SK-N-SH treated with all-trans-retinoic acid at 6 μM for 48 hours (cell line): ENCODE measurements around the gene ZNF189.

Source experiments
- ATAC-seq: fragments of 200-7000 bp; cut with Tn5 transposase; 3 replicates; pipeline ENCODE4 v1.9.1; 2020; ENCODE audit warnings: mild to moderate bottlenecking, moderate library complexity
- ARNTL ChIP-seq: fragments of 450-650 bp; formaldehyde crosslinking; IDR thresholded peaks from 2 replicates; pipeline ENCODE4 v1.5.0; 2020; ENCODE audit warnings: low read depth, mild to moderate bottlenecking, moderate library complexity, borderline replicate concordance
- BACH2 ChIP-seq: fragments of 250-450 bp; sonication (Bioruptor Pico); IDR thresholded peaks from 2 replicates; pipeline ENCODE4 v1.9.0; 2021; ENCODE audit warnings: mild to moderate bottlenecking, borderline replicate concordance
- CSDC2 ChIP-seq: fragments of 250-450 bp; sonication (Bioruptor Pico); IDR thresholded peaks from 2 replicates; pipeline ENCODE4 v1.5.0; 2020; ENCODE audit warnings: mild to moderate bottlenecking, moderate library complexity
- ESRRG ChIP-seq: fragments of 250-450 bp; sonication (Bioruptor Pico); IDR thresholded peaks from 2 replicates; pipeline ENCODE4 v1.6.1; 2021; ENCODE audit warnings: mild to moderate bottlenecking
- GLIS3 ChIP-seq: fragments of 250-450 bp; sonication (Bioruptor Pico); IDR thresholded peaks from 2 replicates; pipeline ENCODE4 v1.5.0; 2020; ENCODE audit warnings: mild to moderate bottlenecking, moderate library complexity
- ISL1 ChIP-seq: fragments of 250-450 bp; sonication (Bioruptor Pico); IDR thresholded peaks from 2 replicates; pipeline ENCODE4 v2.1.2; 2022; ENCODE audit warnings: mild to moderate bottlenecking, moderate library complexity
- OSR1 ChIP-seq: fragments of 250-450 bp; sonication (Bioruptor Pico); IDR thresholded peaks from 2 replicates; pipeline ENCODE4 v1.8.0; 2022; ENCODE audit warnings: moderate library complexity, mild to moderate bottlenecking, inconsistent platforms
- PPARA ChIP-seq: fragments of 250-450 bp; sonication (Bioruptor Pico); IDR thresholded peaks from 2 replicates; pipeline ENCODE4 v1.5.0; 2020; ENCODE audit warnings: mild to moderate bottlenecking, borderline replicate concordance
- SNAI2 ChIP-seq: fragments of 250-450 bp; sonication (Bioruptor Pico); IDR thresholded peaks from 2 replicates; pipeline ENCODE4 v1.5.0; 2020; ENCODE audit warnings: mild to moderate bottlenecking, moderate library complexity
- TCF4 ChIP-seq: fragments of 250-450 bp; sonication (Bioruptor Pico); IDR thresholded peaks from 2 replicates; pipeline ENCODE4 v1.8.0; 2021; ENCODE audit warnings: mild to moderate bottlenecking, moderate library complexity, borderline replicate concordance
- TOX ChIP-seq: fragments of 250-450 bp; sonication (Bioruptor Pico); IDR thresholded peaks from 2 replicates; pipeline ENCODE4 v1.8.0; 2021; ENCODE audit warnings: mild to moderate bottlenecking, moderate library complexity, borderline replicate concordance
- ZC3H10 ChIP-seq: fragments of 250-450 bp; sonication (Bioruptor Pico); IDR thresholded peaks from 2 replicates; pipeline ENCODE4 v1.5.1; 2021; ENCODE audit warnings: mild to moderate bottlenecking, moderate library complexity
- ZFP3 ChIP-seq: fragments of 250-450 bp; sonication (Bioruptor Pico); IDR thresholded peaks from 2 replicates; pipeline ENCODE4 v1.5.0; 2020; ENCODE audit warnings: mild to moderate bottlenecking, moderate library complexity
- ZFP30 ChIP-seq: fragments of 450-650 bp; formaldehyde crosslinking; IDR thresholded peaks from 2 replicates; pipeline ENCODE4 v1.5.0; 2022; ENCODE audit warnings: mild to moderate bottlenecking, moderate library complexity
- ZNF565 ChIP-seq: fragments of 450-650 bp; formaldehyde crosslinking; conservative IDR thresholded peaks from 2 replicates; pipeline ENCODE4 v1.5.0; 2020; ENCODE audit warnings: low read depth, mild to moderate bottlenecking, moderate library complexity
- ZNF70 ChIP-seq: fragments of 450-650 bp; formaldehyde crosslinking; IDR thresholded peaks from 2 replicates; pipeline ENCODE4 v1.5.0; 2020; ENCODE audit warnings: mild to moderate bottlenecking, moderate library complexity
- ZNF8 ChIP-seq: fragments of 450-650 bp; formaldehyde crosslinking; IDR thresholded peaks from 2 replicates; pipeline ENCODE4 v1.5.0; 2020; ENCODE audit warnings: mild to moderate bottlenecking, moderate library complexity
- TF ChIP-seq, protein P1 (sequence below): fragments of 250-450 bp; sonication (Bioruptor Pico); IDR thresholded peaks from 2 replicates; pipeline ENCODE4 v1.8.0; 2020; ENCODE audit warnings: mild to moderate bottlenecking, moderate library complexity, borderline replicate concordance
- TF ChIP-seq, protein P2 (sequence below): fragments of 250-450 bp; sonication (Bioruptor Pico); IDR thresholded peaks from 2 replicates; pipeline ENCODE4 v1.5.1; 2020; ENCODE audit warnings: low read depth, mild to moderate bottlenecking, moderate library complexity
- TF ChIP-seq, protein P3 (sequence below): fragments of 250-450 bp; sonication (Bioruptor Pico); IDR thresholded peaks from 2 replicates; pipeline ENCODE4 v1.8.0; 2021; ENCODE audit warnings: low read depth, mild to moderate bottlenecking, moderate library complexity, borderline replicate concordance
- TF ChIP-seq, protein P4 (sequence below): fragments of 250-450 bp; sonication (Bioruptor Pico); IDR thresholded peaks from 2 replicates; pipeline ENCODE4 v1.5.1; 2021; ENCODE audit warnings: mild to moderate bottlenecking, moderate library complexity

Gene ZNF189

DNA sequence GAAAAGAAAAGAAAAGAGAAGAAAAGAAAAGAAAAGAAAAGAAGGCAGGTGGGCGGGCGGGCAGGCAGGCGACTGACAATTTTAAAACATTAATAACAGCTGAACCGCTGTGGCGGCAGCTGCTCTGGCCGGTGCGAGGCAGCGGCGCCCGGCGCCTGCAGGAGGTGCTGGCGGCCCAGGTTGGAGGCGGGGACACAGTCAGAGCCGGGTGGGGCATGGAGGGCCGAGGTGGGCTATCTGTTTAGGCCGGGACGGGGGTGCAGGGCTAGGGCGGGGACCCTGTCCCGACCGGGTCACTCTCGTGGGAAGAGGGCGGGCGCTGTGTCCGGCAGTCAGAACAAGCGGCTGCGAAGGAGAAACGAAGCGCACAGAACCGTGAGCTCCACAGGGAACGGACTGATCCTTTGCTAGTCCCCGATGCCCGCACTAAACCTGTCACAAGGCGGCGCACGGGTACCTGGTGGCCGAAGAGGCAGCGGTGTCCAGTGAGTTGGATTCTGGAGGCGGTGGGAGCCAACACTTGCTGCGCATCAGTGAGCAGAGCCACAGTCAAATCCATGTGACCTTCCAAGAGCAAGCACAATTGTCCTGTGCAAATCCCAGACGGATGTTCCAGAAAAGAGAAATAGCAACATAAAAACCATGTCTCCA is 50.5 kb downstream of the ZNF189 start:
- peak; percentile 100 for ATAC-seq
- TF ChIP-seq, protein P1, sequence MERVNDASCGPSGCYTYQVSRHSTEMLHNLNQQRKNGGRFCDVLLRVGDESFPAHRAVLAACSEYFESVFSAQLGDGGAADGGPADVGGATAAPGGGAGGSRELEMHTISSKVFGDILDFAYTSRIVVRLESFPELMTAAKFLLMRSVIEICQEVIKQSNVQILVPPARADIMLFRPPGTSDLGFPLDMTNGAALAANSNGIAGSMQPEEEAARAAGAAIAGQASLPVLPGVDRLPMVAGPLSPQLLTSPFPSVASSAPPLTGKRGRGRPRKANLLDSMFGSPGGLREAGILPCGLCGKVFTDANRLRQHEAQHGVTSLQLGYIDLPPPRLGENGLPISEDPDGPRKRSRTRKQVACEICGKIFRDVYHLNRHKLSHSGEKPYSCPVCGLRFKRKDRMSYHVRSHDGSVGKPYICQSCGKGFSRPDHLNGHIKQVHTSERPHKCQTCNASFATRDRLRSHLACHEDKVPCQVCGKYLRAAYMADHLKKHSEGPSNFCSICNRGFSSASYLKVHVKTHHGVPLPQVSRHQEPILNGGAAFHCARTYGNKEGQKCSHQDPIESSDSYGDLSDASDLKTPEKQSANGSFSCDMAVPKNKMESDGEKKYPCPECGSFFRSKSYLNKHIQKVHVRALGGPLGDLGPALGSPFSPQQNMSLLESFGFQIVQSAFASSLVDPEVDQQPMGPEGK (CRISPR knock-in tag): no peak

DNA sequence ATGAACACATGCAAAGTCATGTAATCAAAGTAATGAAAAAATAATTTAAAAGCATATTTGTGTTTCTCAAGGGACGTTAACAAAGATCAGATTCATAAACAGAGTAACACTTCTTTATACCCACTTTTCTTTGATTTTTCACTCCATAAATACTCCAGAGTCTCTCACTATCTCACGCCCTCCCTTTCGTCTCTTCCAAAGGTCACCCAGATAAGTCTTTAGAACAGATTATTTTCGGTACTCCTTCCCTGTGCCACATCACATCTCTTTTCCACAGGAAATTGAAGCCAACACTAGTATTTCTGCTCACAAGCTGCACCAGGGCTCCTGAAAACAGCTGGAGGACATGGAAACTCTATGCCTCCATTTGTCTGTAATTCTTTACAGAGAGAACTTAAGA is 52.3 kb downstream of the ZNF189 start:
- ATAC-seq: no peak
- TF ChIP-seq SNAI2 (CRISPR knock-in tag) (no peak), GLIS3 (CRISPR knock-in tag) (no peak), TCF4 (CRISPR knock-in tag) (no peak), ESRRG (CRISPR knock-in tag) (no peak), ZNF565 (no peak), ZFP3 (CRISPR knock-in tag) (no peak), ARNTL (no peak), ZFP30 (no peak), OSR1 (CRISPR knock-in tag) (no peak), ZC3H10 (CRISPR knock-in tag) (no peak), ISL1 (CRISPR knock-in tag) (no peak), PPARA (no peak), ZNF8 (no peak), CSDC2 (CRISPR knock-in tag) (no peak), ZNF70 (CRISPR knock-in tag) (no peak), TOX (no peak)
- TF ChIP-seq, protein P1 (CRISPR knock-in tag): no peak
- TF ChIP-seq, protein P2, sequence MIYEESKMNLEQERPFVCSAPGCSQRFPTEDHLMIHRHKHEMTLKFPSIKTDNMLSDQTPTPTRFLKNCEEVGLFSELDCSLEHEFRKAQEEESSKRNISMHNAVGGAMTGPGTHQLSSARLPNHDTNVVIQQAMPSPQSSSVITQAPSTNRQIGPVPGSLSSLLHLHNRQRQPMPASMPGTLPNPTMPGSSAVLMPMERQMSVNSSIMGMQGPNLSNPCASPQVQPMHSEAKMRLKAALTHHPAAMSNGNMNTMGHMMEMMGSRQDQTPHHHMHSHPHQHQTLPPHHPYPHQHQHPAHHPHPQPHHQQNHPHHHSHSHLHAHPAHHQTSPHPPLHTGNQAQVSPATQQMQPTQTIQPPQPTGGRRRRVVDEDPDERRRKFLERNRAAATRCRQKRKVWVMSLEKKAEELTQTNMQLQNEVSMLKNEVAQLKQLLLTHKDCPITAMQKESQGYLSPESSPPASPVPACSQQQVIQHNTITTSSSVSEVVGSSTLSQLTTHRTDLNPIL (CRISPR knock-in tag): no peak
- TF ChIP-seq, protein P3, sequence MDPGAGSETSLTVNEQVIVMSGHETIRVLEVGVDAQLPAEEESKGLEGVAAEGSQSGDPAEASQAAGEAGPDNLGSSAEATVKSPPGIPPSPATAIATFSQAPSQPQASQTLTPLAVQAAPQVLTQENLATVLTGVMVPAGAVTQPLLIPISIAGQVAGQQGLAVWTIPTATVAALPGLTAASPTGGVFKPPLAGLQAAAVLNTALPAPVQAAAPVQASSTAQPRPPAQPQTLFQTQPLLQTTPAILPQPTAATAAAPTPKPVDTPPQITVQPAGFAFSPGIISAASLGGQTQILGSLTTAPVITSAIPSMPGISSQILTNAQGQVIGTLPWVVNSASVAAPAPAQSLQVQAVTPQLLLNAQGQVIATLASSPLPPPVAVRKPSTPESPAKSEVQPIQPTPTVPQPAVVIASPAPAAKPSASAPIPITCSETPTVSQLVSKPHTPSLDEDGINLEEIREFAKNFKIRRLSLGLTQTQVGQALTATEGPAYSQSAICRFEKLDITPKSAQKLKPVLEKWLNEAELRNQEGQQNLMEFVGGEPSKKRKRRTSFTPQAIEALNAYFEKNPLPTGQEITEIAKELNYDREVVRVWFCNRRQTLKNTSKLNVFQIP (CRISPR knock-in tag): no peak
- TF ChIP-seq, protein P4, sequence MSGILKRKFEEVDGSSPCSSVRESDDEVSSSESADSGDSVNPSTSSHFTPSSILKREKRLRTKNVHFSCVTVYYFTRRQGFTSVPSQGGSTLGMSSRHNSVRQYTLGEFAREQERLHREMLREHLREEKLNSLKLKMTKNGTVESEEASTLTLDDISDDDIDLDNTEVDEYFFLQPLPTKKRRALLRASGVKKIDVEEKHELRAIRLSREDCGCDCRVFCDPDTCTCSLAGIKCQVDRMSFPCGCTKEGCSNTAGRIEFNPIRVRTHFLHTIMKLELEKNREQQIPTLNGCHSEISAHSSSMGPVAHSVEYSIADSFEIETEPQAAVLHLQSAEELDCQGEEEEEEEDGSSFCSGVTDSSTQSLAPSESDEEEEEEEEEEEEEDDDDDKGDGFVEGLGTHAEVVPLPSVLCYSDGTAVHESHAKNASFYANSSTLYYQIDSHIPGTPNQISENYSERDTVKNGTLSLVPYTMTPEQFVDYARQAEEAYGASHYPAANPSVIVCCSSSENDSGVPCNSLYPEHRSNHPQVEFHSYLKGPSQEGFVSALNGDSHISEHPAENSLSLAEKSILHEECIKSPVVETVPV (CRISPR knock-in tag): no peak

DNA sequence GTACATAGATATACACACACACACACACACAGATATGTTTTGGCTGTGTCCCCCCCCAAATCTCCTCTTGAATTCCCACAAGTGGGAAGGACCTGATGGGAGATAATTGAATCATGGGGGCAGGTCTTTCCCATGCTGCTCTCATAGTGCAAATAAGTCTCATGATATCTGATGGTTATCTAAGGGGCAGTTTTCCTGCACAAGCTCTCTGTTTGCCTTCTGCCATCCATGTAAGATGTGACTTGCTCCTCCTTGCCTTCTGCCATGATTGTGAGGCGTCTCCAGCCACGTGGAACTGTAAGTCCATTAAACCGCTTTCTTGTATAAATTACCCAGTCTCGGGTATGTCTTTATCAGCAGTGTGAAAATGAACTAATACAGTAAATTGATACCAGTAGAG is 52.8 kb downstream of the ZNF189 start:
- TF ChIP-seq OSR1 (CRISPR knock-in tag) (no peak), ARNTL (no peak), BACH2 (no peak), TOX (no peak)
- no peak for ATAC-seq

DNA sequence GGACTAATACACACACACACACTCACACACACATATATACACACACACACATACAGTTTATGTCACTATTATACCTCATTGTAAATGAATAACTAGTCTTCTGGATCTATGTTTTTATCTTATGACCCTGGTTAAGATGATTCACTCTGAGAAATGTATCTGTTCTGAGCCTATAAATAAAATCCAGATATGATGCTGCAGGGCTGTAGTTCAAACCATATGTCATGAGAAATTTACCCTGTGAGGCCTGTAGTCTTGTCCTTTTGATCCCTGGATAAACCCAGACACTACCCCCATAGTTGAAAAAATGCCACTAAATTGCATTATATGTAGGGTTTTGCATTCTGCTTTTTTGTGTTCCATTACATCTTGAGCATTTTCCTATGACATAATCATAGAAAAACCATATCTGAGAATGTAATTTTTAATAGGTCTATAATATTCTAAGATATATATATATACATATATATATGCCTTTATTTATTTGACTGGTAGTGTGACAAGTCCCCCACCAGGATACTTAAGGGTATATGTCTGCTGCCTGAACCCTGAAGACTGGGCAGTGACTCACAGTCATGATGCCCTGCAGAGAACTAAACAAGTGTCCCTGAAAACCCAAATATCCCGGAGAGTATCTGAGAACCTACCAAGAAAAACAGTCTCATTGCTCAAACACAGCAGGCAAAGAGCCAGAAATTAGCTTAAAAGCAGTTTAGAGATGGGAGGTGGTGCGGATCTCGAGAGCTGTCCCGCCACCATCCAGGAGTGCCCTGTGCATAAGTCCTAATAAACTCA is 55.3 kb downstream of the ZNF189 start:
- no peak for TF ChIP-seq ZFP30
- no peak for TF ChIP-seq ESRRG (CRISPR knock-in tag)
- TF ChIP-seq, protein P1 (CRISPR knock-in tag): no peak
- no peak for TF ChIP-seq GLIS3 (CRISPR knock-in tag)
- no peak for TF ChIP-seq SNAI2 (CRISPR knock-in tag)
- no peak for ATAC-seq
